ENCODE data around the gene LGALS9.
A peak's percentile ranks its signal among the peaks of the same experiment; 100 is the strongest.

The LGALS9 gene

GRCh38 chr17:27657620-27658019 is 26.6 kb downstream of the LGALS9 start:
- H3K4me3 ChIP-seq (ENCODE audit: low read depth in 1 of 2, low read length in 2 of 2): no peak overlapping the region
- no peak for ATAC-seq (ENCODE audit: insufficient read depth, low read depth)
- H3K4me1 ChIP-seq (ENCODE audit: insufficient read depth, low read length): peaks cover 20% of the 10 kb centered on the region
- TF ChIP-seq EZH2 (IDR thresholded peaks at IDR 0.05; ENCODE audit: borderline replicate concordance, low read depth, low read length, severe bottlenecking): no peak
- TF ChIP-seq, protein P1, sequence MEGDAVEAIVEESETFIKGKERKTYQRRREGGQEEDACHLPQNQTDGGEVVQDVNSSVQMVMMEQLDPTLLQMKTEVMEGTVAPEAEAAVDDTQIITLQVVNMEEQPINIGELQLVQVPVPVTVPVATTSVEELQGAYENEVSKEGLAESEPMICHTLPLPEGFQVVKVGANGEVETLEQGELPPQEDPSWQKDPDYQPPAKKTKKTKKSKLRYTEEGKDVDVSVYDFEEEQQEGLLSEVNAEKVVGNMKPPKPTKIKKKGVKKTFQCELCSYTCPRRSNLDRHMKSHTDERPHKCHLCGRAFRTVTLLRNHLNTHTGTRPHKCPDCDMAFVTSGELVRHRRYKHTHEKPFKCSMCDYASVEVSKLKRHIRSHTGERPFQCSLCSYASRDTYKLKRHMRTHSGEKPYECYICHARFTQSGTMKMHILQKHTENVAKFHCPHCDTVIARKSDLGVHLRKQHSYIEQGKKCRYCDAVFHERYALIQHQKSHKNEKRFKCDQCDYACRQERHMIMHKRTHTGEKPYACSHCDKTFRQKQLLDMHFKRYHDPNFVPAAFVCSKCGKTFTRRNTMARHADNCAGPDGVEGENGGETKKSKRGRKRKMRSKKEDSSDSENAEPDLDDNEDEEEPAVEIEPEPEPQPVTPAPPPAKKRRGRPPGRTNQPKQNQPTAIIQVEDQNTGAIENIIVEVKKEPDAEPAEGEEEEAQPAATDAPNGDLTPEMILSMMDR (IDR thresholded peaks at IDR 0.05; ENCODE audit: borderline replicate concordance, extremely low read depth, low read length, poor library complexity, severe bottlenecking): no peak
- no peaks in the 10 kb centered on the region for H3K9me3 ChIP-seq (ENCODE audit: insufficient read depth, low read length, severe bottlenecking)
- no peaks in the 10 kb centered on the region for H3K27me3 ChIP-seq (ENCODE audit: insufficient read depth, low read length, poor library complexity)
- H3K27ac ChIP-seq (ENCODE audit: low read length): no peak overlapping the region
- no peak overlapping the region for H3K9ac ChIP-seq (ENCODE audit: low read depth, low read length)
- no peak overlapping the region for H3K4me2 ChIP-seq (ENCODE audit: insufficient read depth, low read length)
- no peaks in the 10 kb centered on the region for H3K79me2 ChIP-seq (ENCODE audit: insufficient read depth, low read length)
- DNase-seq: peak; percentile 53
- H3K36me3 ChIP-seq (ENCODE audit: insufficient read depth, low read length): no peaks in the 10 kb centered on the region
- no peak overlapping the region for H2AFZ ChIP-seq (ENCODE audit: low read depth, low read length)
- H4K20me1 ChIP-seq (ENCODE audit: insufficient read depth, low read length): no peaks in the 10 kb centered on the region

DNA sequence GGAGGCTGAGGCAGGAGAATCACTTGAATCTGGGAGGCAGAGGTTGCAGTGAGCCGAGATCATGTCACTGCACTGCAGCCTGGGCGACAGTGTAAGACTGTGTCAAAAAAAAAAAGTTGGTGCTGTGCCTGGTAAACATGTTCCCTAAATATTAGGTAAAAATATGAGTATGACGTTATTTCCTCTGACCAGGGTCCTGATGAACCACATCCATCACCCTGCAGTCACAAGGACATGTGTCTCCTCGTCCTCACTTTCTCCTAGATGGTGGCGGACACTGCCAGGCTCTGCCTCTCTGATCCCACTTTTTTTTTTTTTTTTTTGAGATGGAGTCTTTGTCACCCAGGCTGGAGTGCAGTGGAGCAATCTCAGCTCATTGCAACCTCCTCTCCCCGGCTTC is 28.7 kb downstream of the LGALS9 start:
- Histone ChIP-seq H3K36me3 (ENCODE audit: insufficient read depth, low read length) (no peaks in the 10 kb centered on the region), H3K9me3 (ENCODE audit: insufficient read depth, low read length, severe bottlenecking) (no peaks in the 10 kb centered on the region), H3K4me2 (ENCODE audit: insufficient read depth, low read length) (no peak overlapping the region), H2AFZ (ENCODE audit: low read depth, low read length) (no peak overlapping the region), H4K20me1 (ENCODE audit: insufficient read depth, low read length) (no peaks in the 10 kb centered on the region), H3K9ac (ENCODE audit: low read depth, low read length) (no peak overlapping the region), H3K27ac (ENCODE audit: low read length) (no peak overlapping the region), H3K4me3 (ENCODE audit: low read depth in 1 of 2, low read length in 2 of 2) (no peak overlapping the region), H3K4me1 (ENCODE audit: insufficient read depth, low read length) (no peaks in the 10 kb centered on the region), H3K27me3 (ENCODE audit: insufficient read depth, low read length, poor library complexity) (no peaks in the 10 kb centered on the region), H3K79me2 (ENCODE audit: insufficient read depth, low read length) (no peaks in the 10 kb centered on the region)
- no peak for TF ChIP-seq EZH2 (IDR thresholded peaks at IDR 0.05; ENCODE audit: borderline replicate concordance, low read depth, low read length, severe bottlenecking)
- TF ChIP-seq, protein P1 (IDR thresholded peaks at IDR 0.05; ENCODE audit: borderline replicate concordance, extremely low read depth, low read length, poor library complexity, severe bottlenecking): no peak
- ATAC-seq (ENCODE audit: insufficient read depth, low read depth) (no peak), DNase-seq (no peak)

- TF ChIP-seq, protein P1 (IDR thresholded peaks at IDR 0.05; ENCODE audit: borderline replicate concordance, extremely low read depth, low read length, poor library complexity, severe bottlenecking): no peak
- TF ChIP-seq EZH2 (IDR thresholded peaks at IDR 0.05; ENCODE audit: borderline replicate concordance, low read depth, low read length, severe bottlenecking): no peak
These were observed 29.4 kb downstream of the LGALS9 start for GRCh38 chr17:27660436-27660835.

More at GRCh38 chr17:27660436-27660835, 29.4 kb downstream of the LGALS9 start:
- no peaks in the 10 kb centered on the region for H3K9me3 ChIP-seq (ENCODE audit: insufficient read depth, low read length, severe bottlenecking)
- DNase-seq (no peak), ATAC-seq (ENCODE audit: insufficient read depth, low read depth) (no peak)
- no peaks in the 10 kb centered on the region for H3K36me3 ChIP-seq (ENCODE audit: insufficient read depth, low read length)
- no peak overlapping the region for H3K9ac ChIP-seq (ENCODE audit: low read depth, low read length)
- H2AFZ ChIP-seq (ENCODE audit: low read depth, low read length): no peak overlapping the region
- no peak overlapping the region for H3K4me2 ChIP-seq (ENCODE audit: insufficient read depth, low read length)
- no peaks in the 10 kb centered on the region for H3K27me3 ChIP-seq (ENCODE audit: insufficient read depth, low read length, poor library complexity)
- no peak overlapping the region for H3K4me3 ChIP-seq (ENCODE audit: low read depth in 1 of 2, low read length in 2 of 2)
- H3K4me1 ChIP-seq (ENCODE audit: insufficient read depth, low read length): no peaks in the 10 kb centered on the region
- no peaks in the 10 kb centered on the region for H3K79me2 ChIP-seq (ENCODE audit: insufficient read depth, low read length)
- no peaks in the 10 kb centered on the region for H4K20me1 ChIP-seq (ENCODE audit: insufficient read depth, low read length)
- no peak overlapping the region for H3K27ac ChIP-seq (ENCODE audit: low read length)
